Thyroid gland (tissue), 4 donors: ENCODE measurements around the gene INPP5D.

Experiments
- POLR2A ChIP-seq, 2 donors: fragments of 450-650 bp; IDR thresholded peaks; one replicate each; pipeline ENCODE4 v1.6.1; 2017; ENCODE audit warnings: antibody characterized with exemption in 2 of 2, mild to moderate bottlenecking in 2 of 2, moderate library complexity in 1 of 2
- TF ChIP-seq, protein P1 (sequence below), 6 experiments: fragments of 200-600 bp in 3 of 6; fragments of 450-650 bp in 3 of 6; sonication (generic) in 3 of 6; IDR thresholded peaks; one replicate each; pipeline ENCODE4 v1.5.1; 2016 to 2019; ENCODE audit warnings: antibody characterized with exemption in 6 of 6, mild to moderate bottlenecking in 2 of 6, inconsistent platforms in 1 of 6, moderate library complexity in 1 of 6

DNA sequence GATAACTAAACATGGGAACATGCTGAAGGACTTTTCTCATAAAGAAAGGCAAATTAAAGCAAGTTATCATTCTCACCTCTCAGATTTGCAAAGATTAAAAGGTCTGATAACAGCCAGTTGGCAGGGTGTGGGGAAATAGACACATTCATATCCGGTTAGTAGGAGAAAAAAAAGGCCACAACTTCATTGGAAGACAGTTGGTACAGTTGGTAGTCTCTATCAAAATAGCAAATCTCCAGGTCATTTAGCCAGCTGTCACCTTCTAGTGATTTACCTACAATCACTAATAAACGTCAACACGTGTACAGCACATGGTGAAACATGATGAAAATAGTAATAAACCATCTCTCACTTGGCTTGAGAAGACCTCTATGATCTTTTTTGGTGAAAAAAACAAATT, 16.6 kb downstream of the INPP5D start:
- TF ChIP-seq, protein P1, sequence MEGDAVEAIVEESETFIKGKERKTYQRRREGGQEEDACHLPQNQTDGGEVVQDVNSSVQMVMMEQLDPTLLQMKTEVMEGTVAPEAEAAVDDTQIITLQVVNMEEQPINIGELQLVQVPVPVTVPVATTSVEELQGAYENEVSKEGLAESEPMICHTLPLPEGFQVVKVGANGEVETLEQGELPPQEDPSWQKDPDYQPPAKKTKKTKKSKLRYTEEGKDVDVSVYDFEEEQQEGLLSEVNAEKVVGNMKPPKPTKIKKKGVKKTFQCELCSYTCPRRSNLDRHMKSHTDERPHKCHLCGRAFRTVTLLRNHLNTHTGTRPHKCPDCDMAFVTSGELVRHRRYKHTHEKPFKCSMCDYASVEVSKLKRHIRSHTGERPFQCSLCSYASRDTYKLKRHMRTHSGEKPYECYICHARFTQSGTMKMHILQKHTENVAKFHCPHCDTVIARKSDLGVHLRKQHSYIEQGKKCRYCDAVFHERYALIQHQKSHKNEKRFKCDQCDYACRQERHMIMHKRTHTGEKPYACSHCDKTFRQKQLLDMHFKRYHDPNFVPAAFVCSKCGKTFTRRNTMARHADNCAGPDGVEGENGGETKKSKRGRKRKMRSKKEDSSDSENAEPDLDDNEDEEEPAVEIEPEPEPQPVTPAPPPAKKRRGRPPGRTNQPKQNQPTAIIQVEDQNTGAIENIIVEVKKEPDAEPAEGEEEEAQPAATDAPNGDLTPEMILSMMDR (IDR thresholded peaks at IDR 0.05) = no peak
- no peak for TF ChIP-seq POLR2A (IDR thresholded peaks at IDR 0.05)
